Progenitor cell of endocrine pancreas (in vitro differentiated cells): ENCODE data around the gene FAM117A. TPM values are rescaled to one million over a fixed set of nuclear protein-coding genes. Genes with fewer than 3 reads are reported as not detected.
"Not testable (repeated sequence)": the region's sequence is repeated elsewhere in the genome, so short reads cannot be mapped to it uniquely, and the experiment has no call there.

Source experiments
- DNase-seq: peaks from one replicate; pipeline ENCODE4 v3.0.0; 2021; ENCODE audit warnings: low spot score; ENCODE audit not compliant: unreplicated experiment
- H3K27ac Mint-ChIP-seq: 2 replicates; pipeline ENCODE4 v1.8.0; 2021; ENCODE audit warnings: mild to moderate bottlenecking, moderate library complexity, mixed read lengths
- H3K27me3 Mint-ChIP-seq: 2 replicates; pipeline ENCODE4 v1.8.0; 2021; ENCODE audit warnings: mixed read lengths
- H3K36me3 Mint-ChIP-seq: 2 replicates; pipeline ENCODE4 v1.8.0; 2022; ENCODE audit warnings: mixed read lengths; ENCODE audit not compliant: insufficient read depth
- H3K4me1 Mint-ChIP-seq: 2 replicates; pipeline ENCODE4 v1.8.0; 2021; ENCODE audit warnings: low read depth, mixed read lengths
- H3K4me3 Mint-ChIP-seq: 2 replicates; pipeline ENCODE4 v1.8.0; 2021; ENCODE audit warnings: low read depth, mild to moderate bottlenecking, moderate library complexity, mixed read lengths
- H3K9me3 Mint-ChIP-seq: 2 replicates; pipeline ENCODE4 v1.8.0; 2021; ENCODE audit warnings: low read depth, mixed read lengths
- CTCF ChIP-seq: fragments of 200-600 bp; sonication (generic); IDR thresholded peaks from one replicate; pipeline ENCODE4 v1.5.0; 2021; ENCODE audit warnings: antibody characterized with exemption, mild to moderate bottlenecking; ENCODE audit not compliant: unreplicated experiment
- total RNA-seq: library from RNA; stranded (reverse); gene quantifications from 2 replicates; pipeline ENCODE4 v1.2.1, GENCODE V29; 2021

FAM117A gene
- total RNA-seq, 1 donor from 2014 or later = 20.2 TPM

- H3K4me1 Mint-ChIP-seq = peaks cover 31% of the 10 kb centered on the region
- peak within 1 kb of the TSS; percentile 99 for H3K27ac Mint-ChIP-seq
- H3K27me3 Mint-ChIP-seq = no peaks in the 10 kb centered on the region
- peak; percentile 96 for DNase-seq
- peaks cover 4% of the 10 kb centered on the region for H3K9me3 Mint-ChIP-seq
- peak within 1 kb of the TSS; percentile 99 for H3K4me3 Mint-ChIP-seq
- H3K36me3 Mint-ChIP-seq = peaks cover 9% of the 10 kb centered on the region
- no peak for TF ChIP-seq CTCF
These were observed 85.7 kb downstream of the FAM117A start, which contains the start of gene SPOP for GRCh38 chr17:49677933-49678847. TSS of gene SPOP (minus strand) at chr17:49678097. CDS start at chr17:49622810, 55,287 bp downstream.

- H3K36me3 Mint-ChIP-seq = peaks cover 11% of the 10 kb centered on the region
- peak; percentile 96 for DNase-seq
- H3K27ac Mint-ChIP-seq = peak overlapping the region; percentile 99
- H3K27me3 Mint-ChIP-seq = no peaks in the 10 kb centered on the region
- H3K4me3 Mint-ChIP-seq = peak overlapping the region; percentile 99
- peaks cover 4% of the 10 kb centered on the region for H3K9me3 Mint-ChIP-seq
- TF ChIP-seq CTCF = no peak
- H3K4me1 Mint-ChIP-seq = peaks cover 31% of the 10 kb centered on the region
These were observed 86.6 kb downstream of the FAM117A start for GRCh38 chr17:49677134-49677932.

- peaks cover 4% of the 10 kb centered on the region for H3K9me3 Mint-ChIP-seq
- peak overlapping the region; percentile 99 for H3K27ac Mint-ChIP-seq
- H3K4me1 Mint-ChIP-seq = peaks cover 31% of the 10 kb centered on the region
- peaks cover 11% of the 10 kb centered on the region for H3K36me3 Mint-ChIP-seq
- peak overlapping the region; percentile 99 for H3K4me3 Mint-ChIP-seq
- H3K27me3 Mint-ChIP-seq = no peaks in the 10 kb centered on the region
- no peak for DNase-seq
- no peak for TF ChIP-seq CTCF
These were observed 87.6 kb downstream of the FAM117A start for GRCh38 chr17:49676276-49676868.

- peaks cover 4% of the 10 kb centered on the region for H3K9me3 Mint-ChIP-seq
- peaks cover 31% of the 10 kb centered on the region for H3K4me1 Mint-ChIP-seq
- H3K27me3 Mint-ChIP-seq = no peaks in the 10 kb centered on the region
- no peak overlapping the region for H3K4me3 Mint-ChIP-seq
- no peak for DNase-seq
- H3K27ac Mint-ChIP-seq = no peak overlapping the region
- peaks cover 11% of the 10 kb centered on the region for H3K36me3 Mint-ChIP-seq
- TF ChIP-seq CTCF = no peak
These were observed 89.4 kb downstream of the FAM117A start for GRCh38 chr17:49674507-49674906.

- not testable (repeated sequence) for H3K9me3 Mint-ChIP-seq, H3K27ac Mint-ChIP-seq, DNase-seq, H3K4me3 Mint-ChIP-seq, H3K27me3 Mint-ChIP-seq
- Mint-ChIP-seq H3K4me1 (peaks cover 31% of the 10 kb centered on the region), H3K36me3 (peaks cover 11% of the 10 kb centered on the region)
These were observed 90.3 kb downstream of the FAM117A start for GRCh38 chr17:49673679-49674078.
